Smooth muscle cell (in vitro differentiated cells): Measurements from ENCODE around the gene GPR155. TPM values are rescaled to one million over a fixed set of nuclear protein-coding genes. Genes with fewer than 3 reads are reported as not detected.
"Not testable (repeated sequence)": the region's sequence is repeated elsewhere in the genome, so short reads cannot be mapped to it uniquely, and the experiment has no call there.

Experiments
- DNase-seq: peaks from one replicate; lab custom pipeline; 2025; ENCODE audit not compliant: unreplicated experiment; lab: John Stamatoyannopoulos, UW
- H2AFZ ChIP-seq: fragments of 200-600 bp; sonication (generic); 2 replicates; pipeline ENCODE4 v1.6.0; 2016; ENCODE audit warnings: antibody characterized with exemption, low read depth, mild to moderate bottlenecking
- H3F3A ChIP-seq: fragments of 200-600 bp; sonication (generic); 2 replicates; pipeline ENCODE4 v1.6.0; 2017; ENCODE audit warnings: antibody characterized with exemption, low read depth
- H3K27ac ChIP-seq: fragments of 200-600 bp; sonication (generic); 2 replicates; pipeline ENCODE4 v1.5.1; 2016; ENCODE audit warnings: low read depth, mild to moderate bottlenecking
- H3K27me3 ChIP-seq: fragments of 200-600 bp; sonication (generic); 2 replicates; pipeline ENCODE4 v1.6.1; 2016; ENCODE audit warnings: low read depth, mild to moderate bottlenecking
- H3K36me3 ChIP-seq: fragments of 200-600 bp; sonication (generic); 2 replicates; pipeline ENCODE4 v1.5.1; 2016; ENCODE audit warnings: low read depth
- H3K4me1 ChIP-seq: fragments of 200-600 bp; sonication (generic); 2 replicates; pipeline ENCODE4 v1.5.1; 2016; ENCODE audit warnings: low read depth
- H3K4me2 ChIP-seq: fragments of 200-600 bp; sonication (generic); 2 replicates; pipeline ENCODE4 v1.6.0; 2016; ENCODE audit warnings: mild to moderate bottlenecking
- H3K4me3 ChIP-seq: fragments of 200-600 bp; sonication (generic); 2 replicates; pipeline ENCODE4 v1.5.1; 2016; ENCODE audit warnings: mild to moderate bottlenecking
- H3K79me2 ChIP-seq: fragments of 200-600 bp; sonication (generic); 2 replicates; pipeline ENCODE4 v1.6.0; 2016; ENCODE audit warnings: low read depth, mild to moderate bottlenecking
- H3K9ac ChIP-seq: fragments of 200-600 bp; sonication (generic); 2 replicates; pipeline ENCODE4 v1.6.0; 2016; ENCODE audit warnings: low read depth
- H3K9me3 ChIP-seq: fragments of 200-600 bp; sonication (generic); replicated peaks from 2 replicates; pipeline ENCODE4 v1.5.1; 2016; ENCODE audit warnings: low read depth
- H4K20me1 ChIP-seq: fragments of 200-600 bp; sonication (generic); 2 replicates; pipeline ENCODE4 v1.6.0; 2016; ENCODE audit warnings: low read depth
- CTCF ChIP-seq: fragments of 200-600 bp; sonication (generic); IDR thresholded peaks from 2 replicates; pipeline ENCODE4 v1.5.1; 2017; ENCODE audit warnings: borderline replicate concordance, mild to moderate bottlenecking, antibody characterized with exemption; ENCODE audit not compliant: insufficient read depth, poor library complexity, severe bottlenecking
- WGBS: methylation state at CpG from one replicate; pipeline ENCODE4 v1.1.7; 2016; ENCODE audit warnings: low lambda C conversion rate; 5-methylcytosine and 5-hydroxymethylcytosine counted together
- polyA plus RNA-seq: library from polyadenylated mRNA; unstranded; fragments of >200 nt; fragmentation: Nextera tagmentation; extraction: Ambion mirVana; gene quantifications from 2 replicates; pipeline ENCODE4 v1.2.1, GENCODE V29; 2016
- total RNA-seq: library from RNA; depleted of rRNA; stranded (reverse); fragments of >200 nt; gene quantifications from 2 replicates; pipeline ENCODE4 v1.2.3, GENCODE V29; 2014

GPR155 gene
- total and polyA plus RNA-seq, 2 experiments from 2014 or later, result 6.9 to 10.5 TPM

DNA sequence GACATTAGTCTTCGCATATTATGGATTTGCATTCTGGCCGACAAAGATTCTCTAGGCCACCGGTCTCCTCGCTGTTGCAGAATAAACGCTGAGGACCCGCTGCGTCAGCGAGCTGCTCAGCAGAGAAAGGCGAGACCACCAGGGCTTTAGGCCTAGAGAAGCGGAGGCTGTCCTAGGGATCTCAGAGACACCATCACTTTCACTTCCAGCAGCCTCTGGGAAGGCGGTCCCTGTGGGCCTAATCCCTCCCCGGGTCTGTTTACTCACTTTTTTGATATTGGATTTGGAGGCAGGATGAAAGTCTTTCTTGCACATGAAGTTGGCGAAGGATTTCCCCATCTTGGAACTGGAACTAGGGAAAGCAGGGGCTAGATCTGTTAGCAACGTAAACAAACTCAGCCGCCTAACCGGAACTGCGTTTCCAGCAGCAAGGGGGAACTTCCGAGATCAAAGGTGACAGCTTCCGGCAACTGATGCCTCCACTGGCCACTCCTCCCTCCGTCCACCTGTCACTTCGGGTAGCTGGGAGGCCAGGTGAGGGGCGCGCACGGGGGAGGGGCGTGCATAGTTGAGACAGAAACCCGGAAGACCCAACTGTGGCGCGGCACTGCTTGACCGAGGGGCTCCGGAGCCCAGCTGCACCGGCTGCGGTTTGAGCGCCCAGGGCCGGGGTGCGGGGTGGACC lies 91.4 kb downstream of the GPR155 start, which contains the start of gene SCRN3:
Gene SCRN3, plus strand, starts transcription at position 447 of the 685 bp plus-strand sequence. CDS start 2,554 bp downstream, outside the sequence.
- peak within 1 kb of the TSS; percentile 89 for H3K9ac ChIP-seq
- H3K79me2 ChIP-seq, result peaks cover 49% of the 10 kb centered on the region
- peak within 1 kb of the TSS; percentile 85 for H3K27ac ChIP-seq
- H3K4me2 ChIP-seq, result peak within 1 kb of the TSS; percentile 92
- peaks cover 10% of the 10 kb centered on the region for H3K4me1 ChIP-seq
- H3K9me3 ChIP-seq, result no peaks in the 10 kb centered on the region
- 1% methylated on average over 35 of the region's 35 CpGs for WGBS
- peaks cover 4% of the 10 kb centered on the region for H3K36me3 ChIP-seq
- no peaks in the 10 kb centered on the region for H3F3A ChIP-seq
- H3K27me3 ChIP-seq, result no peaks in the 10 kb centered on the region
- DNase-seq, result peak; percentile 8
- H3K4me3 ChIP-seq, result peak within 1 kb of the TSS; percentile 92
- peak within 1 kb of the TSS; percentile 92 for H2AFZ ChIP-seq
- peaks cover 16% of the 10 kb centered on the region for H4K20me1 ChIP-seq
- TF ChIP-seq CTCF, result no peak

- H3K4me1 ChIP-seq, result peaks cover 10% of the 10 kb centered on the region
- peaks cover 4% of the 10 kb centered on the region for H3K36me3 ChIP-seq
- H3K27ac ChIP-seq, result no peak overlapping the region
- no peak overlapping the region for H3K4me3 ChIP-seq
- H2AFZ ChIP-seq, result no peak overlapping the region
- no peak overlapping the region for H3K9ac ChIP-seq
- H3K9me3 ChIP-seq, result no peaks in the 10 kb centered on the region
- peaks cover 65% of the 10 kb centered on the region for H3K79me2 ChIP-seq
- H4K20me1 ChIP-seq, result peaks cover 37% of the 10 kb centered on the region
- H3F3A ChIP-seq, result no peaks in the 10 kb centered on the region
- no peaks in the 10 kb centered on the region for H3K27me3 ChIP-seq
- no peak overlapping the region for H3K4me2 ChIP-seq
- no peak for TF ChIP-seq CTCF
- no peak for DNase-seq
These were observed 94.1 kb downstream of the GPR155 start for GRCh38 chr2:174392706-174393105.

GRCh38 chr2:174390303-174390702 lies 96.5 kb downstream of the GPR155 start:
- not testable (repeated sequence) for H2AFZ ChIP-seq, H3K27me3 ChIP-seq, H3K36me3 ChIP-seq, H3K4me2 ChIP-seq, H3K4me3 ChIP-seq, H3K9me3 ChIP-seq, H3F3A ChIP-seq, DNase-seq, H3K27ac ChIP-seq, H3K9ac ChIP-seq
- 95% methylated on average over 3 of the region's 3 CpGs for WGBS
- Histone ChIP-seq H3K79me2 (peaks cover 72% of the 10 kb centered on the region), H3K4me1 (peaks cover 10% of the 10 kb centered on the region), H4K20me1 (peaks cover 48% of the 10 kb centered on the region)

GRCh38 chr2:174389542-174389941 lies 97.3 kb downstream of the GPR155 start:
- no peak overlapping the region for H3K27ac ChIP-seq
- WGBS, result 95% methylated on average over 6 of the region's 6 CpGs
- H3K4me3 ChIP-seq, result no peak overlapping the region
- H3K4me1 ChIP-seq, result peaks cover 8% of the 10 kb centered on the region
- H4K20me1 ChIP-seq, result peaks cover 56% of the 10 kb centered on the region
- no peaks in the 10 kb centered on the region for H3K9me3 ChIP-seq
- no peak overlapping the region for H3K4me2 ChIP-seq
- H3K27me3 ChIP-seq, result no peaks in the 10 kb centered on the region
- H3K79me2 ChIP-seq, result peaks cover 72% of the 10 kb centered on the region
- no peaks in the 10 kb centered on the region for H3F3A ChIP-seq
- no peak overlapping the region for H2AFZ ChIP-seq
- H3K9ac ChIP-seq, result no peak overlapping the region
- H3K36me3 ChIP-seq, result peaks cover 10% of the 10 kb centered on the region
- no peak for DNase-seq
- TF ChIP-seq CTCF, result no peak

- WGBS, result 95% methylated on average over 3 of the region's 3 CpGs
- not testable (repeated sequence) for H3K27ac ChIP-seq, H3K4me2 ChIP-seq, H3F3A ChIP-seq, H2AFZ ChIP-seq, H3K4me3 ChIP-seq, DNase-seq, H3K27me3 ChIP-seq, H3K36me3 ChIP-seq, H3K4me1 ChIP-seq, H3K9me3 ChIP-seq, H3K9ac ChIP-seq
- Histone ChIP-seq H4K20me1 (peaks cover 59% of the 10 kb centered on the region), H3K79me2 (peaks cover 66% of the 10 kb centered on the region)
These were observed 98.1 kb downstream of the GPR155 start for GRCh38 chr2:174388706-174389105.
